Measurements from ENCODE around the gene DLG2. TPM values are rescaled to one million over a fixed set of nuclear protein-coding genes. Genes with fewer than 3 reads are reported as not detected.

Gene DLG2
- total and polyA plus RNA-seq, 11 donors, result 2.4 to 13.9 (median 7.1) TPM

DNA sequence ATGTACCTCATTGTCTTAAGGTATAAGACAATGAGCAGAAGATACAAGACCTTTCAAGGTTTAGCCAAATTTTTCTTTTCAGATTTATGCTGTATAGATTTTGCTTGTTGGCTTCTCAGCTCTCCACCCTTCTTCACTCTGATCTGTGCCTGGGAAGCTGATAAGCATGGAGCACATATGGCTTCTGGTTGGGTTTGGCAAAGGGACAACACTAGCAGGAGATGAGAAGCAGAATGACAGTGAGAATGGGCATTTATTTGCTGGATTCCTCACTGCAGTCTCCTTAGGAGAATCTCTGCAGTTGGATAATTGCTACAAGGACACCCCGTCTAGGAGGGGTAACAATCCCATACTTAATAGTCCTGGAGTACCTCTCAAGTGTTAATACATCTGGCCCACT is 1866.2 kb downstream of the DLG2 start:
- ATAC-seq (no peak), DNase-seq (no peak)
- Histone ChIP-seq H3K27ac (no peak overlapping the region), H3K4me3 (no peak overlapping the region), H3K9me3 (no peaks in the 10 kb centered on the region), H3K36me3 (no peaks in the 10 kb centered on the region), H3K27me3 (no peaks in the 10 kb centered on the region), H3K4me1 (no peaks in the 10 kb centered on the region)
- TF ChIP-seq, protein P1, sequence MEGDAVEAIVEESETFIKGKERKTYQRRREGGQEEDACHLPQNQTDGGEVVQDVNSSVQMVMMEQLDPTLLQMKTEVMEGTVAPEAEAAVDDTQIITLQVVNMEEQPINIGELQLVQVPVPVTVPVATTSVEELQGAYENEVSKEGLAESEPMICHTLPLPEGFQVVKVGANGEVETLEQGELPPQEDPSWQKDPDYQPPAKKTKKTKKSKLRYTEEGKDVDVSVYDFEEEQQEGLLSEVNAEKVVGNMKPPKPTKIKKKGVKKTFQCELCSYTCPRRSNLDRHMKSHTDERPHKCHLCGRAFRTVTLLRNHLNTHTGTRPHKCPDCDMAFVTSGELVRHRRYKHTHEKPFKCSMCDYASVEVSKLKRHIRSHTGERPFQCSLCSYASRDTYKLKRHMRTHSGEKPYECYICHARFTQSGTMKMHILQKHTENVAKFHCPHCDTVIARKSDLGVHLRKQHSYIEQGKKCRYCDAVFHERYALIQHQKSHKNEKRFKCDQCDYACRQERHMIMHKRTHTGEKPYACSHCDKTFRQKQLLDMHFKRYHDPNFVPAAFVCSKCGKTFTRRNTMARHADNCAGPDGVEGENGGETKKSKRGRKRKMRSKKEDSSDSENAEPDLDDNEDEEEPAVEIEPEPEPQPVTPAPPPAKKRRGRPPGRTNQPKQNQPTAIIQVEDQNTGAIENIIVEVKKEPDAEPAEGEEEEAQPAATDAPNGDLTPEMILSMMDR (IDR thresholded peaks at IDR 0.05), result no peak
- TF ChIP-seq POLR2A (IDR thresholded peaks at IDR 0.05), result no peak
- intact Hi-C loops (cut with DNase I), result no loop called here
- 79 to 84% (median 82%) methylated on average over 1 of the region's 1 CpG for WGBS, 4 donors

DNA sequence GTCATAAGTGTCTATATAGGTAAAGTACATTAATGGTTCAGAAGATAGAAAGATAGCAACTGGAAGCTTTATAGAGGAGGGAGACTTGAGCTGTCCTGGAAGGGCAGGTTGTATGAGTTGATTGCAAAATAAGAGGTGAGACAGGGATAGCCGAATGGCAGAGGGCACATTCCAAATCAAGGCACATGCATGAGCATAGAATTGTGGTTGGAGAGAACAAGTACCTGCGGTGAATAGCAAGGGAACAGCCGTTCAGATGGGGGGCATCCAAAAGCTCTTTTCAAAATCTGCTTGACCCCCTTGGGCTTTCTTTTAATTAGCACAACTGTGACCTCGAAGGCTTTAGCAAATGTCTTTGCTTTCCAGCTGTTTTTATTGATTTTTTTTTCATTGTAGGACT is 1868.0 kb downstream of the DLG2 start:
- H3K36me3 ChIP-seq, result no peaks in the 10 kb centered on the region
- no peaks in the 10 kb centered on the region for H3K9me3 ChIP-seq
- H3K27me3 ChIP-seq, result no peaks in the 10 kb centered on the region
- no peak overlapping the region for H3K27ac ChIP-seq
- WGBS, 4 donors, result 66 to 71% (median 70%) methylated on average over 4 of the region's 4 CpGs
- no peak overlapping the region for H3K4me3 ChIP-seq
- no peaks in the 10 kb centered on the region for H3K4me1 ChIP-seq
- TF ChIP-seq, protein P1 (IDR thresholded peaks at IDR 0.05), result no peak
- no peak for TF ChIP-seq POLR2A (IDR thresholded peaks at IDR 0.05)
- no peak for DNase-seq
- no peak for ATAC-seq
- intact Hi-C loops (cut with DNase I), result no loop called here

DNA sequence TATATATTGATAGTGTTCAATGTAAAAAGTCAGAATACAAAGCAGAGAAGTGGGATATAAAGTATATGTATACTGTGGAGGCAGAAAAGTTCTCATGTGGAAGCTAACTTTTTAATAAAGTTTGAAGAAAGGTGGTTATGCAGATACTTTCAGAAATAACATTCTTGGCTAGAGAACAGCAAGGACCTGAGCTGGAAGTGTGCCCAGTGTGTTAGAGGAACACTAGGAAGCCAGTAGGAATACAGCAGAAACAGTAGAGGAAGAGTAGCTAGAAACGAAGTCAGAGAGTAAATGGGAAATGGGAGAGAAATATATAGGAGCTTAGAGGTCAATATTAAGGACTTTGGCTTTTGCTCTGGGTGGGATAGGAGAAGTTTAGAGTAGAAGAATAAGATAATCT is 1876.1 kb downstream of the DLG2 start:
- H3K4me3 ChIP-seq, result no peak overlapping the region
- H3K9me3 ChIP-seq, result no peaks in the 10 kb centered on the region
- no peaks in the 10 kb centered on the region for H3K4me1 ChIP-seq
- TF ChIP-seq, protein P1 (IDR thresholded peaks at IDR 0.05), result no peak
- TF ChIP-seq POLR2A (IDR thresholded peaks at IDR 0.05), result no peak
- WGBS, 4 donors, result 54 to 71% (median 65%) methylated on average over 1 of the region's 1 CpG
- intact Hi-C loops (cut with DNase I), result no loop called here
- no peak overlapping the region for H3K27ac ChIP-seq
- H3K36me3 ChIP-seq, result no peaks in the 10 kb centered on the region
- no peak for ATAC-seq
- DNase-seq, result no peak
- no peaks in the 10 kb centered on the region for H3K27me3 ChIP-seq

DNA sequence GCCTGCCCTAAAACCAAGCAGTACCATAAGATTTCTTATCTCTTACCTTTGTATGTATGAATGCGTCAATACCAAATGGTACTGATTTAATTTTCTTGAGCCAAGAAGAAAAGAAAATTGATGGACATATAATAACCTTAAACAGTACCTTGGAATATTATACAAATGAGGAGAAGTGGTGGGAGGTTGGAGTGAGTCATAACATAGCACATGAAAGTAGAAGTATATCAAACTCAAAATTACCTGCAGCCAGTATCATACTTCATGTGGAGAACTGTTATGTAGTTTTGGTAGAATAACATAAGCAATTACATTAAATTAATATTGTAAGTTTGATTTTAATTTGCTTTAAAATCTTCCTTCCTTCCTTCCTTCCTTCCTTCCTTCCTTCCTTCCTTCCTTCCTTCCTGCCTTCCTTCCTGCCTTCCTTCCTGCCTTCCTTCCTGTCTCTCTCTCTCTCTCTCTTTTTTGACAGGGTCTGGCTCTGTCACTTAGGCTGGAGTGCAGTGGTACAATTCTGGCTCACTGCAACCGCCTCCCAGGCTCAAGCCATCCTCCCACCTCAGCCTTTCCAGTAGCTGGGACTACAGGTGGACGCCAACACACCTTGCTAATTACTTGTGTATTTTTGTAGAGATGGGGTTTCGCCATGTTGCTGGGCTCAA is 1880.1 kb downstream of the DLG2 start:
- 91 to 95% (median 92%) methylated on average over 4 of the region's 4 CpGs for WGBS, 4 donors
- Histone ChIP-seq H3K9me3 (peaks cover 0 to 10% (median 0%) of the 10 kb centered on the region in 12 donors), H3K27ac (no peak overlapping the region), H3K4me3 (no peak overlapping the region), H3K4me1 (no peaks in the 10 kb centered on the region), H3K36me3 (no peaks in the 10 kb centered on the region), H3K27me3 (no peaks in the 10 kb centered on the region)
- no peak for DNase-seq
- intact Hi-C loops (cut with DNase I), result loop anchor here in 1 of 10 donors (5.0 kb wide), 1 partner anchor 280 kb away; no protein-coding TSS in a partner anchor
- ATAC-seq, result no peak
- TF ChIP-seq POLR2A (IDR thresholded peaks at IDR 0.05), result no peak
- TF ChIP-seq, protein P1 (IDR thresholded peaks at IDR 0.05), result no peak
